HG02678 (cell line): ENCODE results near the gene MRPS23.

Experiments used
- ATAC-seq: cut with Tn5 transposase; IDR thresholded peaks from one replicate; pipeline ENCODE4 v1.9.1; 2021; ENCODE audit warnings: mild to moderate bottlenecking, moderate library complexity; ENCODE audit not compliant: unreplicated experiment

MRPS23 gene

GRCh38 chr17:57879437-57880085 lies 29.7 kb upstream of the MRPS23 start:
- no peak for ATAC-seq

- ATAC-seq = no peak
These were observed 28.0 kb upstream of the MRPS23 start for GRCh38 chr17:57877803-57878377.

GRCh38 chr17:57876866-57877237 lies 27.0 kb upstream of the MRPS23 start:
- ATAC-seq = no peak

- no peak for ATAC-seq
These were observed 26.4 kb upstream of the MRPS23 start for GRCh38 chr17:57876023-57876865.

GRCh38 chr17:57875290-57876022 lies 25.6 kb upstream of the MRPS23 start:
- no peak for ATAC-seq

GRCh38 chr17:57874434-57875289 lies 24.8 kb upstream of the MRPS23 start:
- ATAC-seq = no peak

GRCh38 chr17:57874058-57874419 lies 24.2 kb upstream of the MRPS23 start:
- no peak for ATAC-seq

- ATAC-seq = no peak
These were observed 23.6 kb upstream of the MRPS23 start for GRCh38 chr17:57873261-57874057.

- no peak for ATAC-seq
These were observed 22.7 kb upstream of the MRPS23 start for GRCh38 chr17:57872536-57872935.

GRCh38 chr17:57871863-57872262 lies 22.0 kb upstream of the MRPS23 start:
- ATAC-seq = no peak

- no peak for ATAC-seq
These were observed 21.3 kb upstream of the MRPS23 start for GRCh38 chr17:57871155-57871554.

GRCh38 chr17:57870283-57870635 lies 20.4 kb upstream of the MRPS23 start:
- ATAC-seq = no peak

GRCh38 chr17:57869617-57870282 lies 19.9 kb upstream of the MRPS23 start:
- no peak for ATAC-seq

- no peak for ATAC-seq
These were observed 19.2 kb upstream of the MRPS23 start for GRCh38 chr17:57868910-57869616.

- no peak for ATAC-seq
These were observed 18.4 kb upstream of the MRPS23 start for GRCh38 chr17:57868007-57868909.

GRCh38 chr17:57867126-57867525 lies 17.3 kb upstream of the MRPS23 start:
- no peak for ATAC-seq

- no peak for ATAC-seq
These were observed 16.9 kb upstream of the MRPS23 start for GRCh38 chr17:57866723-57867122.

- no peak for ATAC-seq
These were observed 16.5 kb upstream of the MRPS23 start for GRCh38 chr17:57866319-57866718.
